GM12891 (cell line): ENCODE measurements around the gene TRIM25.

Source experiments
- DNase-seq: peaks from one replicate; pipeline ENCODE4 v3.0.0; 2011; ENCODE audit warnings: low spot score; ENCODE audit not compliant: insufficient read length
- FAIRE-seq: peaks from 2 replicates; lab custom pipeline; 2011; peaks lifted over from hg19 to GRCh38; lab: Jason Lieb, UNC
- PAX5 ChIP-seq: IDR thresholded peaks from 2 replicates; pipeline ENCODE4 v1.6.1; 2011; ENCODE audit warnings: low read length, moderate library complexity, mild to moderate bottlenecking; ENCODE audit not compliant: insufficient read depth, severe bottlenecking
- POLR2A ChIP-seq: IDR thresholded peaks from 2 replicates; pipeline ENCODE4 v1.6.1; 2011; ENCODE audit warnings: low read depth, low read length, control low read depth
- POLR2AphosphoS5 ChIP-seq: IDR thresholded peaks from 2 replicates; pipeline ENCODE4 v1.6.1; 2011; ENCODE audit warnings: low read depth, low read length, control low read depth
- POU2F2 ChIP-seq: IDR thresholded peaks from 2 replicates; pipeline ENCODE4 v1.6.1; 2011; ENCODE audit warnings: low read depth, mild to moderate bottlenecking, control low read depth, low read length, moderate library complexity
- SPI1 ChIP-seq: IDR thresholded peaks from 2 replicates; pipeline ENCODE4 v1.6.1; 2011; ENCODE audit warnings: low read depth, low read length, control low read depth
- TAF1 ChIP-seq: IDR thresholded peaks from 2 replicates; pipeline ENCODE4 v1.6.1; 2011; ENCODE audit warnings: low read depth, low read length, control low read depth

The TRIM25 gene

GRCh38 chr17:56926704-56927103 lies 12.9 kb upstream of the TRIM25 start:
- TF ChIP-seq POU2F2 (no peak), TAF1 (no peak), POLR2A (no peak), SPI1 (no peak), POLR2AphosphoS5 (no peak), PAX5 (no peak)
- DNase-seq (no peak), FAIRE-seq (no peak)

GRCh38 chr17:56926270-56926669 lies 12.4 kb upstream of the TRIM25 start:
- FAIRE-seq: no peak
- TF ChIP-seq PAX5 (no peak), TAF1 (no peak), SPI1 (no peak), POU2F2 (no peak)

GRCh38 chr17:56925088-56925487 lies 11.2 kb upstream of the TRIM25 start:
- DNase-seq (no peak), FAIRE-seq (no peak)
- no peak for TF ChIP-seq TAF1
- TF ChIP-seq POLR2AphosphoS5: no peak
- TF ChIP-seq SPI1: no peak
- TF ChIP-seq PAX5: no peak

More at GRCh38 chr17:56926270-56926669, 12.4 kb upstream of the TRIM25 start:
- DNase-seq: no peak

- no peak for DNase-seq
- TF ChIP-seq SPI1 (no peak), POLR2A (no peak), POU2F2 (no peak), POLR2AphosphoS5 (no peak), PAX5 (no peak)
- no peak for FAIRE-seq
These were observed 5.9 kb upstream of the TRIM25 start for GRCh38 chr17:56919717-56920116.

GRCh38 chr17:56918916-56919315 lies 5.1 kb upstream of the TRIM25 start:
- FAIRE-seq: no peak
- no peak for DNase-seq
- TF ChIP-seq POLR2A: no peak

- DNase-seq (no peak), FAIRE-seq (no peak)
These were observed 3.9 kb upstream of the TRIM25 start for GRCh38 chr17:56917559-56918296.

GRCh38 chr17:56914581-56915273 lies 878 bp upstream of the TRIM25 start:
- DNase-seq (no peak), FAIRE-seq (no peak)

More at GRCh38 chr17:56917559-56918296, 3.9 kb upstream of the TRIM25 start:
- TF ChIP-seq PAX5 (no peak), POU2F2 (no peak), SPI1 (no peak), POLR2AphosphoS5 (no peak), TAF1 (no peak), POLR2A (no peak)

GRCh38 chr17:56913353-56913866 lies 439 bp downstream of the TRIM25 start:
- TF ChIP-seq TAF1 (no peak), SPI1 (no peak), PAX5 (no peak), POLR2AphosphoS5 (no peak)
- DNase-seq: no peak
- FAIRE-seq: peak; percentile 82

More at GRCh38 chr17:56914581-56915273, 878 bp upstream of the TRIM25 start:
- no peak for TF ChIP-seq POLR2A
- TF ChIP-seq POU2F2: no peak
- no peak for TF ChIP-seq POLR2AphosphoS5
- no peak for TF ChIP-seq TAF1
- no peak for TF ChIP-seq SPI1
- no peak for TF ChIP-seq PAX5

GRCh38 chr17:56913000-56913311 lies 893 bp downstream of the TRIM25 start:
- TF ChIP-seq SPI1 (no peak), PAX5 (no peak)
- FAIRE-seq: no peak
- DNase-seq: no peak
